Naive thymus-derived CD4-positive, alpha-beta T cell (primary cell): ENCODE data around the gene CD8A. TPM values are rescaled to one million over a fixed set of nuclear protein-coding genes. Genes with fewer than 3 reads are reported as not detected.

Source experiments
- ATAC-seq: fragments of 150-1000 bp; cut with Tn5 transposase; 2 replicates; pipeline ENCODE4 v1.10.0; 2021; ENCODE audit warnings: mild to moderate bottlenecking, moderate library complexity
- CTCF ChIA-PET: fragments of 350-600 bp; sonication (Branson Sonifier 250); formaldehyde crosslinking; loops from one replicate; lab custom pipeline; 2021; ENCODE audit warnings: antibody characterized with exemption; lab: Charles Lee
- POLR2A ChIA-PET: fragments of 350-600 bp; sonication (Branson Sonifier 250); formaldehyde crosslinking; loops from one replicate; lab custom pipeline; 2021; ENCODE audit warnings: antibody characterized with exemption, inconsistent platforms; lab: Charles Lee
- DNase-seq, 9 donors: peaks; one replicate each; pipeline versions ENCODE4 v3.0.0 to v3.0.0-alpha.2; 2020 to 2022; ENCODE audit warnings: mixed read lengths in 1 of 9
- H3K27ac ChIP-seq: one replicate; pipeline ENCODE4 v1.7.0; 2013; ENCODE audit warnings: mild to moderate bottlenecking, low read depth, low read length, moderate library complexity
- H3K27me3 ChIP-seq, 2 donors: one replicate each; pipeline ENCODE4 v1.7.0; 2013; ENCODE audit warnings: low read length in 2 of 2, mild to moderate bottlenecking in 2 of 2, moderate library complexity in 2 of 2; ENCODE audit not compliant: control insufficient read depth in 2 of 2, insufficient read depth in 2 of 2
- H3K36me3 ChIP-seq, 3 experiments: 1 replicate in 2 of 3; 2 replicates in 1 of 3; pipeline ENCODE4 v1.7.0; 2013; ENCODE audit warnings: low read length in 3 of 3, mild to moderate bottlenecking in 3 of 3, moderate library complexity in 1 of 3; ENCODE audit not compliant: insufficient read depth in 3 of 3, control insufficient read depth in 2 of 3
- H3K4me1 ChIP-seq, 2 donors: one replicate each; pipeline ENCODE4 v1.7.0; 2013; ENCODE audit warnings: low read length in 2 of 2, mild to moderate bottlenecking in 2 of 2, moderate library complexity in 1 of 2; ENCODE audit not compliant: control insufficient read depth in 2 of 2, insufficient read depth in 2 of 2
- H3K4me3 ChIP-seq: 2 replicates; pipeline ENCODE4 v1.7.0; 2013; ENCODE audit warnings: mild to moderate bottlenecking, low read length
- H3K9me3 ChIP-seq, 3 experiments: 1 replicate in 2 of 3; 2 replicates in 1 of 3; pipeline ENCODE4 v1.7.0; 2013; ENCODE audit warnings: low read length in 3 of 3; ENCODE audit not compliant: control insufficient read depth in 2 of 3
- H3K27ac Mint-ChIP-seq, 9 donors: one replicate each; pipeline ENCODE4 v1.8.0; 2020 to 2022; ENCODE audit warnings: mixed read lengths in 9 of 9, mild to moderate bottlenecking in 8 of 9, moderate library complexity in 5 of 9, inconsistent platforms in 2 of 9
- H3K27me3 Mint-ChIP-seq, 5 donors: one replicate each; pipeline ENCODE4 v1.8.0; 2021 to 2022; ENCODE audit warnings: mixed read lengths in 5 of 5, mild to moderate bottlenecking in 1 of 5
- H3K36me3 Mint-ChIP-seq, 5 donors: one replicate each; pipeline ENCODE4 v1.8.0; 2020 to 2022; ENCODE audit warnings: mixed read lengths in 5 of 5, mild to moderate bottlenecking in 3 of 5, inconsistent platforms in 1 of 5
- H3K4me1 Mint-ChIP-seq, 7 donors: one replicate each; pipeline ENCODE4 v1.8.0; 2020 to 2022; ENCODE audit warnings: mixed read lengths in 7 of 7, mild to moderate bottlenecking in 3 of 7, inconsistent platforms in 1 of 7
- H3K4me3 Mint-ChIP-seq, 10 donors: one replicate each; pipeline ENCODE4 v1.8.0; 2020 to 2022; ENCODE audit warnings: mild to moderate bottlenecking in 10 of 10, mixed read lengths in 10 of 10, moderate library complexity in 6 of 10, inconsistent platforms in 2 of 10
- H3K9me3 Mint-ChIP-seq, 11 donors: one replicate each; pipeline ENCODE4 v1.8.0; 2020 to 2022; ENCODE audit warnings: mixed read lengths in 11 of 11, mild to moderate bottlenecking in 4 of 11, inconsistent platforms in 1 of 11, moderate library complexity in 1 of 11
- intact Hi-C, 2 donors: fragments of 100-400 bp; cut with micrococcal nuclease; formaldehyde crosslinking; loops; one replicate each; pipeline ENCODE4 v1.15.1; 2023
- polyA plus RNA-seq, 2 donors: library from polyadenylated mRNA; unstranded; fragments of 300-500 nt; fragmentation: Illumina TruSeq; gene quantifications; one replicate each; pipeline ENCODE4 v1.2.3, GENCODE V29; 2021
- total RNA-seq, 6 experiments: library from RNA in 5 of 6; stranded (reverse) in 5 of 6; gene quantifications; 1 replicate in 5 of 6; 2 replicates in 1 of 6; pipeline ENCODE4 v1.2.3 and lab custom pipeline; 2021 to 2026

The CD8A gene
- total and polyA plus RNA-seq, 7 experiments from 2014 or later = 0.16 to 56.0 (median 1.6) TPM

DNA sequence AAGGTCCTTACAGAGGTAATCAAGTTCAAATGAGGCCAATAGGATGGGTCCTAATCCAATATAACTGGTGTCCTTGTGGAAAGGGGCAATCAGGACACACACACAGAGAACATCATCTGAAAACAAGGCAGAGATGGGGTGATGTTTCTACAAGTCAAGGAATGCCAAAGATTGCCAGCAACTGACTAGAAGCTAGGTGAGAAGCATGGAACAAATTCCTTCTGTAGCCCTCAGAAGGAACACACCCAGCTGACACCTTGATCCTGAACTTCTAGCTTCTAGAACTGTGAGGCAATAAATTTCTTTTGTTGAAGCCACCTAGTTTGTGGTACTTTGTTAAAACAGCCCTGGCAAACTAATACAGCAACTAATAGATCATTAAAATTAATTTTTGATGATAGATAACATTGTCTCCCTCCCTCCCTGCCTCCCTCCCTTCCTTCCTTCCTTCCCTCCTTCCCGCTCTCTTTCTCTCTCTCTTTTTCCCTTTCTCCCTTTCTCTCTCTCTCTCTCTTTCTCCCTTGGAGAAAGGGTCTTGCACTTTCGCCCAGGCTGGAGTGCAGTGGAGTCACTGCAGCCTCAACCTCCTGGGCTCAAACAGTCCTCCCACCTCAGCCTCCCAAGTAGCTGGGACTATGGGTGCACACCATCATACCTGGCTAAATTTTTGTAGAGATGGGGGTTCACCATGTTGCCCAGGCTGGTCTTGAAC lies 10.3 kb upstream of the CD8A start:
- H3K4me3 Mint-ChIP-seq = peak overlapping the region in 1 of 10 donors; percentile 63
- ATAC-seq (no peak), DNase-seq (no peak)
- Histone ChIP-seq H3K36me3 (no peaks in the 10 kb centered on the region), H3K9me3 (peaks cover 0 to 14% (median 6%) of the 10 kb centered on the region in 3 experiments), H3K4me3 (no peak overlapping the region), H3K27ac (no peak overlapping the region), H3K4me1 (peaks cover 0 to 12% of the 10 kb centered on the region in 2 donors), H3K27me3 (no peaks in the 10 kb centered on the region)
- CTCF ChIA-PET = no interaction called here
- no peak overlapping the region for H3K27ac Mint-ChIP-seq
- intact Hi-C loops = no loop called here
- peaks cover 8 to 18% (median 13%) of the 10 kb centered on the region in 5 donors for H3K27me3 Mint-ChIP-seq
- peaks cover 0 to 2% (median 0%) of the 10 kb centered on the region in 7 donors for H3K4me1 Mint-ChIP-seq
- H3K9me3 Mint-ChIP-seq = peaks cover 3 to 22% (median 14%) of the 10 kb centered on the region in 11 donors
- H3K36me3 Mint-ChIP-seq = peaks cover 8 to 14% (median 13%) of the 10 kb centered on the region in 5 donors
- POLR2A ChIA-PET = no interaction called here

GRCh38 chr2:86794861-86795260 lies 4.1 kb upstream of the CD8A start:
- H3K36me3 Mint-ChIP-seq = peaks cover 16 to 37% (median 26%) of the 10 kb centered on the region in 5 donors
- Histone ChIP-seq H3K27ac (no peak overlapping the region), H3K27me3 (peaks cover 0 to 22% of the 10 kb centered on the region in 2 donors), H3K4me1 (peaks cover 16 to 49% of the 10 kb centered on the region in 2 donors), H3K4me3 (peak overlapping the region; percentile 15), H3K36me3 (no peaks in the 10 kb centered on the region), H3K9me3 (peaks cover 0 to 15% (median 6%) of the 10 kb centered on the region in 3 experiments)
- H3K9me3 Mint-ChIP-seq = peaks cover 15 to 37% (median 26%) of the 10 kb centered on the region in 11 donors
- peak overlapping the region in 1 of 9 donors; percentile 36 for H3K27ac Mint-ChIP-seq
- ChIA-PET POLR2A (no interaction called here), CTCF (interaction anchor here (0.9 kb wide), 1 partner anchor 276 kb away, joined by 3 read pairs; no protein-coding TSS in a partner anchor)
- intact Hi-C loops = no loop called here
- DNase-seq (no peak), ATAC-seq (no peak)
- peak overlapping the region in 1 of 10 donors; percentile 63 for H3K4me3 Mint-ChIP-seq
- H3K4me1 Mint-ChIP-seq = peaks cover 17 to 40% (median 28%) of the 10 kb centered on the region in 7 donors
- peaks cover 37 to 74% (median 60%) of the 10 kb centered on the region in 5 donors for H3K27me3 Mint-ChIP-seq

- H3K27ac ChIP-seq = no peak overlapping the region
- ChIA-PET POLR2A (no interaction called here), CTCF (interaction anchor here (0.9 kb wide), 1 partner anchor 275 kb away, joined by 3 read pairs; no protein-coding TSS in a partner anchor)
- Mint-ChIP-seq H3K36me3 (peaks cover 16 to 37% (median 26%) of the 10 kb centered on the region in 5 donors), H3K9me3 (peaks cover 15 to 37% (median 26%) of the 10 kb centered on the region in 11 donors), H3K27ac (peak overlapping the region in 1 of 9 donors; percentile 35), H3K4me1 (peaks cover 17 to 41% (median 30%) of the 10 kb centered on the region in 7 donors), H3K4me3 (peak overlapping the region in 3 of 10 donors; percentile 27 to 40 (median 31)), H3K27me3 (peaks cover 44 to 79% (median 60%) of the 10 kb centered on the region in 5 donors)
- intact Hi-C loops = no loop called here
- H3K36me3 ChIP-seq = peaks cover 0 to 6% (median 0%) of the 10 kb centered on the region in 3 experiments
- ATAC-seq (peak; percentile 31), DNase-seq (no peak)
- H3K9me3 ChIP-seq = peaks cover 0 to 15% (median 6%) of the 10 kb centered on the region in 3 experiments
- H3K4me1 ChIP-seq = peaks cover 16 to 49% of the 10 kb centered on the region in 2 donors
- no peak overlapping the region for H3K4me3 ChIP-seq
- H3K27me3 ChIP-seq = peaks cover 0 to 24% of the 10 kb centered on the region in 2 donors
Observed at GRCh38 chr2:86793752-86794151, 3.0 kb upstream of the CD8A start.

DNA sequence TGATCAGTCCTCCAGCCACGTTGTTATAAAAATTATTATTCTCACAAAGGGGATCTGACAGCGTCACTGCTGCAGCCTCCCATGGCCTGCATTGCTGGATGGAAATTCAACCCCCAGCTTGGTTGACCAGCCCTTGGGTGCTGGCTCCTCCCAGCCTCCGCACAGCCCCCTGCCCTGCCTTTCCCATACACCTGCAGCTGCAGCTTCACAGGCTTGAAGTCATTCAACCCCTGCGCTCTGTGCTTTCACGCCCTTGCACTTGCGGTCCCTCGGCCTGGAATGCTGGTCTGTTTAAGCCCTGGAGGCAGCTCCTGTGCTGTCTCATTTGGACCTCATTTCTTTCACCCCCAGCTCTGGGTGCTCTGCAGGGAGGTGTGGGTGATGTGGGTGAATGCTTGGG lies 860 bp upstream of the CD8A start:
- Mint-ChIP-seq H3K27ac (peak overlapping the region in 4 of 9 donors; percentile 14 to 77 (median 53)), H3K9me3 (peaks cover 11 to 21% (median 17%) of the 10 kb centered on the region in 11 donors), H3K4me1 (peaks cover 17 to 44% (median 30%) of the 10 kb centered on the region in 7 donors), H3K27me3 (peaks cover 55 to 74% (median 63%) of the 10 kb centered on the region in 5 donors), H3K4me3 (peak overlapping the region; percentile 81 to 94 (median 88)), H3K36me3 (peaks cover 11 to 29% (median 18%) of the 10 kb centered on the region in 5 donors)
- Histone ChIP-seq H3K27ac (no peak overlapping the region), H3K36me3 (peaks cover 0 to 17% (median 0%) of the 10 kb centered on the region in 3 experiments), H3K9me3 (peaks cover 0 to 7% (median 3%) of the 10 kb centered on the region in 3 experiments), H3K27me3 (peaks cover 0 to 24% of the 10 kb centered on the region in 2 donors), H3K4me3 (peak overlapping the region; percentile 48), H3K4me1 (peaks cover 16 to 66% of the 10 kb centered on the region in 2 donors)
- intact Hi-C loops = no loop called here
- no peak for ATAC-seq
- DNase-seq = no peak
- CTCF ChIA-PET = no interaction called here
- POLR2A ChIA-PET = no interaction called here

GRCh38 chr2:86790134-86790675 lies 508 bp downstream of the CD8A start:
- Mint-ChIP-seq H3K36me3 (peaks cover 3 to 16% (median 8%) of the 10 kb centered on the region in 5 donors), H3K4me3 (peak overlapping the region; percentile 53 to 94 (median 80)), H3K4me1 (peaks cover 16 to 43% (median 30%) of the 10 kb centered on the region in 7 donors), H3K27ac (no peak overlapping the region), H3K9me3 (peaks cover 0 to 10% (median 5%) of the 10 kb centered on the region in 11 donors), H3K27me3 (peaks cover 44 to 70% (median 52%) of the 10 kb centered on the region in 5 donors)
- POLR2A ChIA-PET = no interaction called here
- Histone ChIP-seq H3K27me3 (peaks cover 0 to 24% of the 10 kb centered on the region in 2 donors), H3K27ac (no peak overlapping the region), H3K36me3 (peaks cover 0 to 18% (median 0%) of the 10 kb centered on the region in 3 experiments), H3K4me1 (peaks cover 16 to 69% of the 10 kb centered on the region in 2 donors), H3K9me3 (no peaks in the 10 kb centered on the region), H3K4me3 (peak overlapping the region; percentile 55)
- CTCF ChIA-PET = no interaction called here
- ATAC-seq (no peak), DNase-seq (no peak)
- intact Hi-C loops = no loop called here

- H3K27ac ChIP-seq = no peak overlapping the region
- peak overlapping the region; percentile 53 to 94 (median 80) for H3K4me3 Mint-ChIP-seq
- ChIA-PET CTCF (no interaction called here), POLR2A (no interaction called here)
- H3K9me3 ChIP-seq = no peaks in the 10 kb centered on the region
- H3K27me3 Mint-ChIP-seq = peaks cover 39 to 74% (median 47%) of the 10 kb centered on the region in 5 donors
- peak overlapping the region; percentile 55 for H3K4me3 ChIP-seq
- H3K27ac Mint-ChIP-seq = no peak overlapping the region
- intact Hi-C loops = no loop called here
- peaks cover 0 to 5% (median under 1%) of the 10 kb centered on the region in 11 donors for H3K9me3 Mint-ChIP-seq
- peaks cover 0 to 24% of the 10 kb centered on the region in 2 donors for H3K27me3 ChIP-seq
- H3K36me3 ChIP-seq = peaks cover 0 to 23% (median 0%) of the 10 kb centered on the region in 3 experiments
- peaks cover 11 to 38% (median 27%) of the 10 kb centered on the region in 7 donors for H3K4me1 Mint-ChIP-seq
- H3K4me1 ChIP-seq = peaks cover 16 to 69% of the 10 kb centered on the region in 2 donors
- no peak for DNase-seq
- H3K36me3 Mint-ChIP-seq = peaks cover 0 to 13% (median 3%) of the 10 kb centered on the region in 5 donors
- no peak for ATAC-seq
Observed at GRCh38 chr2:86789687-86790133, 1.0 kb downstream of the CD8A start.
